HEK293 (cell line): ENCODE data around the gene NCF2.

Experiments
- CTCF ChIA-PET: fragments of 350-600 bp; formaldehyde crosslinking; extraction: SDS; loops from one replicate; lab custom pipeline; 2021; ENCODE audit warnings: antibody characterized with exemption; lab: Yijun Ruan, JAX
- POLR2A ChIA-PET: fragments of 300-600 bp; formaldehyde crosslinking; extraction: SDS; loops from one replicate; lab custom pipeline; 2020; ENCODE audit warnings: antibody characterized with exemption, inconsistent platforms; lab: Yijun Ruan, JAX
- H3K27ac ChIP-seq: fragments of 200-500 bp; sonication (Bioruptor generic); 2 replicates; pipeline ENCODE4 v1.5.1; 2014; ENCODE audit warnings: low read depth, low read length, control low read depth, inconsistent platforms; ENCODE audit errors: extremely low read depth
- H3K36me3 ChIP-seq, 2 experiments: fragments of 200-500 bp in 1 of 2; sonication (Bioruptor generic) in 1 of 2; 1 replicate in 1 of 2; 2 replicates in 1 of 2; pipeline ENCODE4 v1.5.1; 2014 to 2017; ENCODE audit warnings: inconsistent platforms in 2 of 2, low read length in 2 of 2; ENCODE audit not compliant: control insufficient read depth in 2 of 2, insufficient read depth in 1 of 2
- H3K4me1 ChIP-seq: fragments of 200-500 bp; sonication (Bioruptor generic); 2 replicates; pipeline ENCODE4 v1.5.1; 2014; ENCODE audit warnings: mild to moderate bottlenecking, low read length, inconsistent platforms; ENCODE audit not compliant: control insufficient read depth, insufficient read depth
- H3K4me3 ChIP-seq: 2 replicates; pipeline ENCODE4 v1.5.1; 2011; ENCODE audit warnings: low read depth, mild to moderate bottlenecking, control low read depth, low read length, moderate library complexity
- H3K9me3 ChIP-seq: fragments of 200-500 bp; sonication (Bioruptor generic); 2 replicates; pipeline ENCODE4 v1.5.1; 2014; ENCODE audit warnings: low read depth, low read length, inconsistent platforms; ENCODE audit not compliant: control insufficient read depth, insufficient read depth
- GLI4 ChIP-seq: fragments of 450-650 bp; formaldehyde crosslinking; IDR thresholded peaks from 2 replicates; pipeline ENCODE4 v1.5.1; 2016; ENCODE audit warnings: missing biosample characterization, missing genetic modification characterization
- GLIS1 ChIP-seq: fragments of 450-650 bp; formaldehyde crosslinking; IDR thresholded peaks from 2 replicates; pipeline ENCODE4 v1.5.1; 2016; ENCODE audit warnings: missing biosample characterization, missing genetic modification characterization
- KLF1 ChIP-seq: fragments of 450-650 bp; formaldehyde crosslinking; IDR thresholded peaks from 2 replicates; pipeline ENCODE4 v1.5.1; 2016; ENCODE audit warnings: missing biosample characterization, missing genetic modification characterization
- MYNN ChIP-seq: fragments of 450-650 bp; formaldehyde crosslinking; IDR thresholded peaks from 2 replicates; pipeline ENCODE4 v1.5.1; 2016; ENCODE audit warnings: missing biosample characterization, missing genetic modification characterization, borderline replicate concordance
- YY1 ChIP-seq: fragments of 450-650 bp; formaldehyde crosslinking; IDR thresholded peaks from 2 replicates; pipeline ENCODE4 v1.5.1; 2018; ENCODE audit warnings: missing biosample characterization, missing genetic modification characterization
- ZBTB48 ChIP-seq: fragments of 450-650 bp; formaldehyde crosslinking; IDR thresholded peaks from 2 replicates; pipeline ENCODE4 v1.5.1; 2016; ENCODE audit warnings: missing biosample characterization, missing genetic modification characterization
- ZIC2 ChIP-seq: fragments of 450-650 bp; formaldehyde crosslinking; IDR thresholded peaks from 2 replicates; pipeline ENCODE4 v1.5.1; 2016; ENCODE audit warnings: missing biosample characterization, missing genetic modification characterization
- ZNF10 ChIP-seq: fragments of 450-650 bp; formaldehyde crosslinking; IDR thresholded peaks from 2 replicates; pipeline ENCODE4 v1.5.1; 2017; ENCODE audit warnings: missing biosample characterization, missing genetic modification characterization
- ZNF146 ChIP-seq: fragments of 450-650 bp; formaldehyde crosslinking; IDR thresholded peaks from 2 replicates; pipeline ENCODE4 v1.5.1; 2016; ENCODE audit warnings: missing biosample characterization, missing genetic modification characterization
- ZNF202 ChIP-seq: fragments of 450-650 bp; formaldehyde crosslinking; IDR thresholded peaks from 2 replicates; pipeline ENCODE4 v1.5.1; 2016; ENCODE audit warnings: missing biosample characterization, missing genetic modification characterization, borderline replicate concordance
- ZNF221 ChIP-seq: fragments of 450-650 bp; formaldehyde crosslinking; IDR thresholded peaks from 2 replicates; pipeline ENCODE4 v1.5.1; 2017; ENCODE audit warnings: missing biosample characterization, missing genetic modification characterization, borderline replicate concordance
- ZNF394 ChIP-seq: fragments of 450-650 bp; formaldehyde crosslinking; IDR thresholded peaks from 2 replicates; pipeline ENCODE4 v1.5.1; 2016; ENCODE audit warnings: missing biosample characterization, missing genetic modification characterization, mild to moderate bottlenecking, moderate library complexity, borderline replicate concordance
- ZNF48 ChIP-seq: fragments of 450-650 bp; formaldehyde crosslinking; IDR thresholded peaks from 2 replicates; pipeline ENCODE4 v1.5.1; 2016; ENCODE audit warnings: missing biosample characterization, missing genetic modification characterization
- ZNF514 ChIP-seq: fragments of 450-650 bp; formaldehyde crosslinking; IDR thresholded peaks from 2 replicates; pipeline ENCODE4 v1.5.1; 2016; ENCODE audit warnings: missing biosample characterization, missing genetic modification characterization
- ZNF561 ChIP-seq: fragments of 450-650 bp; IDR thresholded peaks from 2 replicates; pipeline ENCODE4 v1.5.1; 2018; ENCODE audit warnings: missing biosample characterization, missing genetic modification characterization, borderline replicate concordance
- ZNF629 ChIP-seq: fragments of 450-650 bp; formaldehyde crosslinking; IDR thresholded peaks from 2 replicates; pipeline ENCODE4 v1.5.1; 2017; ENCODE audit warnings: missing biosample characterization, missing genetic modification characterization
- ZNF660 ChIP-seq: fragments of 450-650 bp; IDR thresholded peaks from 2 replicates; pipeline ENCODE4 v1.5.1; 2018; ENCODE audit warnings: missing biosample characterization, mild to moderate bottlenecking, missing genetic modification characterization
- TF ChIP-seq, protein P1 (sequence below): fragments of 450-650 bp; formaldehyde crosslinking; IDR thresholded peaks from 2 replicates; pipeline ENCODE4 v1.5.1; 2016; ENCODE audit warnings: missing biosample characterization, missing genetic modification characterization
- TF ChIP-seq, protein P2 (sequence below): fragments of 450-650 bp; formaldehyde crosslinking; IDR thresholded peaks from 2 replicates; pipeline ENCODE4 v1.5.1; 2017; ENCODE audit warnings: missing biosample characterization, mild to moderate bottlenecking, missing genetic modification characterization, moderate library complexity
- TF ChIP-seq, protein P3 (sequence below): fragments of 450-650 bp; formaldehyde crosslinking; IDR thresholded peaks from 2 replicates; pipeline ENCODE4 v1.5.1; 2016; ENCODE audit warnings: missing biosample characterization, missing genetic modification characterization

NCF2 gene

DNA sequence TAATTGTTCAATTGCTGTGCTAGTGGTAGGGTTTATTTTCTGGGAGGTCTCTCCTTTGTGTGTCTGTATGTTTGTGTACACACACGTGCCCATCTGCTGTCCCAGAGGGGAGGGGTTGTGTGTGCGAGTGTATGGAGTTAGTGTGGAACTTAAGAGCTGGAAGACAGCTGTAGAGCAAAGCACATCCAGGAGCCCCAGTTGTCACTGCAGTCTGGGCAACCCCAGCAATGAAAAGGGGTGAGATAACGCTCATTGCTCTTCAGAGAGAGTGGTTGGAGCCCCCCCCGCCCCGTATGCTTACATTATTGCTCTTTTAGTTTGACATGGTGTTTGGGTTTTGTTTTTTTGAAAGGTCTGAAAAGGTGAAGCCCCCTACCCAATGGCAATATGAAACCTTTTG lies 36.9 kb downstream of the NCF2 start (continued):
- TF ChIP-seq ZNF10 (tag by site-specific recombination) = no peak
- TF ChIP-seq, all 188 proteins: peak for 0

DNA sequence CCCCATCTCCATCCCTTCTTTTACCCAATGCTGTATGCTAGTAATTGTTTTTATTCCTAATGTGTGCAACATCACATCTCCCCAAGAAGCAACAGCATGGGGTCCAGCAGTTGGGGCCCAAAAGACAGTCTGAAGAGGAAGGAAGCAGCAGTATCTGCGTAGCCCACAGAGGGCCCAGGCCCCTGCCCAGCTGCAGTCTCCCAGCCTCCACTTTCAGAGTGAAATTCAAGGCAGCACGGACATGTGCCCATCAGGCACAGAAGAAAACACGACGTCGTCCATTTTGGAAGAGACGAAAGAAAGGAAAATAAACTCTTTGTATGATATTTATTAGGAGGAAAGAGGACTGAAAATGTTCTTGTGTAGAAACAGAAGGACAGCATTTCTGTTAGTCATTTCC lies 37.4 kb downstream of the NCF2 start:
- Histone ChIP-seq H3K4me1 (no peaks in the 10 kb centered on the region), H3K36me3 (peaks cover 19 to 68% of the 10 kb centered on the region in 2 experiments), H3K9me3 (no peaks in the 10 kb centered on the region), H3K27ac (no peak overlapping the region), H3K4me3 (no peak overlapping the region)
- no peak for TF ChIP-seq ZNF629 (tag by site-specific recombination)
- no peak for TF ChIP-seq ZNF146
- TF ChIP-seq ZBTB48 (tag by site-specific recombination) = no peak
- no peak for TF ChIP-seq ZNF514 (tag by site-specific recombination)
- TF ChIP-seq, protein P1, sequence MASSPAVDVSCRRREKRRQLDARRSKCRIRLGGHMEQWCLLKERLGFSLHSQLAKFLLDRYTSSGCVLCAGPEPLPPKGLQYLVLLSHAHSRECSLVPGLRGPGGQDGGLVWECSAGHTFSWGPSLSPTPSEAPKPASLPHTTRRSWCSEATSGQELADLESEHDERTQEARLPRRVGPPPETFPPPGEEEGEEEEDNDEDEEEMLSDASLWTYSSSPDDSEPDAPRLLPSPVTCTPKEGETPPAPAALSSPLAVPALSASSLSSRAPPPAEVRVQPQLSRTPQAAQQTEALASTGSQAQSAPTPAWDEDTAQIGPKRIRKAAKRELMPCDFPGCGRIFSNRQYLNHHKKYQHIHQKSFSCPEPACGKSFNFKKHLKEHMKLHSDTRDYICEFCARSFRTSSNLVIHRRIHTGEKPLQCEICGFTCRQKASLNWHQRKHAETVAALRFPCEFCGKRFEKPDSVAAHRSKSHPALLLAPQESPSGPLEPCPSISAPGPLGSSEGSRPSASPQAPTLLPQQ = no peak
- no peak for TF ChIP-seq ZNF48 (tag by site-specific recombination)
- no peak for TF ChIP-seq KLF1 (tag by site-specific recombination)
- TF ChIP-seq, protein P2, sequence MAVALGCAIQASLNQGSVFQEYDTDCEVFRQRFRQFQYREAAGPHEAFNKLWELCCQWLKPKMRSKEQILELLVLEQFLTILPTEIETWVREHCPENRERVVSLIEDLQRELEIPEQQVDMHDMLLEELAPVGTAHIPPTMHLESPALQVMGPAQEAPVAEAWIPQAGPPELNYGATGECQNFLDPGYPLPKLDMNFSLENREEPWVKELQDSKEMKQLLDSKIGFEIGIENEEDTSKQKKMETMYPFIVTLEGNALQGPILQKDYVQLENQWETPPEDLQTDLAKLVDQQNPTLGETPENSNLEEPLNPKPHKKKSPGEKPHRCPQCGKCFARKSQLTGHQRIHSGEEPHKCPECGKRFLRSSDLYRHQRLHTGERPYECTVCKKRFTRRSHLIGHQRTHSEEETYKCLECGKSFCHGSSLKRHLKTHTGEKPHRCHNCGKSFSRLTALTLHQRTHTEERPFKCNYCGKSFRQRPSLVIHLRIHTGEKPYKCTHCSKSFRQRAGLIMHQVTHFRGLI (tag by site-specific recombination) = no peak
- TF ChIP-seq ZNF394 (tag by site-specific recombination) = no peak
- TF ChIP-seq YY1 = no peak
- TF ChIP-seq GLI4 = no peak
- no peak for TF ChIP-seq ZNF660
- TF ChIP-seq ZNF221 (tag by site-specific recombination) = no peak
- TF ChIP-seq, protein P3, sequence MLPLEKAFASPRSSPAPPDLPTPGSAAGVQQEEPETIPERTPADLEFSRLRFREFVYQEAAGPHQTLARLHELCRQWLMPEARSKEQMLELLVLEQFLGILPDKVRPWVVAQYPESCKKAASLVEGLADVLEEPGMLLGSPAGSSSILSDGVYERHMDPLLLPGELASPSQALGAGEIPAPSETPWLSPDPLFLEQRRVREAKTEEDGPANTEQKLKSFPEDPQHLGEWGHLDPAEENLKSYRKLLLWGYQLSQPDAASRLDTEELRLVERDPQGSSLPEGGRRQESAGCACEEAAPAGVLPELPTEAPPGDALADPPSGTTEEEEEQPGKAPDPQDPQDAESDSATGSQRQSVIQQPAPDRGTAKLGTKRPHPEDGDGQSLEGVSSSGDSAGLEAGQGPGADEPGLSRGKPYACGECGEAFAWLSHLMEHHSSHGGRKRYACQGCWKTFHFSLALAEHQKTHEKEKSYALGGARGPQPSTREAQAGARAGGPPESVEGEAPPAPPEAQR (tag by site-specific recombination) = no peak
- no peak for TF ChIP-seq ZIC2 (tag by site-specific recombination)
- no peak for TF ChIP-seq GLIS1 (tag by site-specific recombination)
- TF ChIP-seq ZNF202 = no peak
- no peak for TF ChIP-seq MYNN (tag by site-specific recombination)
- ChIA-PET POLR2A (interaction anchor here (0.9 kb wide), 1 partner anchor 14 kb away, joined by 4 read pairs; no protein-coding TSS in a partner anchor), CTCF (no interaction called here)

DNA sequence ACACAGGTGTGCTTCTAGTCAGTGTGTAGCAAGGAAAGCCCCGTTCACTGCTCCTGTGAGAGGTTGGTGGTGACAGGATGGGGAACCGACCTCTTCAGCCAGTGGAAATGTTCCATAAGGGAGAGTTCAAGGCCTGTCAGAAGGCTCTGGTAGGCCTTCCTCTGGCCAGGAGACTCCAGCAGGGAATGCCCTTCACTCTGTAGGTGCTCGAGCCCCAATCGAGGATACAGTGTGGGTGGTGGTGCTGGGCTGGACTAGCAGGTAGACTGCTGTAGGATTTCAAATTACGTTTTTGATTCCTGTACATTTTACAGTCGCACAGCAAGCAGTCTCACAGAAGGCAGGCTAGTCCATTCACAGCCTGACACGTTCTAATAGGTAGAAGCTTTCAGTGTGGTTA lies 37.8 kb downstream of the NCF2 start:
- H3K4me3 ChIP-seq = no peak overlapping the region
- H3K27ac ChIP-seq = no peak overlapping the region
- peaks cover 17 to 67% of the 10 kb centered on the region in 2 experiments; a peak in 2 of 3 replicates for H3K36me3 ChIP-seq
- TF ChIP-seq ZNF394 (tag by site-specific recombination) (no peak), ZNF561 (tag by site-specific recombination) (no peak)
- H3K4me1 ChIP-seq = no peaks in the 10 kb centered on the region
- POLR2A ChIA-PET = no interaction called here
- CTCF ChIA-PET = no interaction called here
- H3K9me3 ChIP-seq = no peaks in the 10 kb centered on the region
